Stimulated activated CD4-positive, alpha-beta T cell treated with anti-CD3 and anti-CD28 coated beads, TNF-alpha, amount 100 ng/mL, for 48 hours (primary cell): ENCODE data around the gene MUC5AC.
"Not testable (repeated sequence)": the region's sequence is repeated elsewhere in the genome, so short reads cannot be mapped to it uniquely, and the experiment has no call there.

ENCODE experiments used
- DNase-seq, 3 donors: peaks; one replicate each; pipeline ENCODE4 v3.0.0-alpha.2; 2020; ENCODE audit warnings: low read depth in 3 of 3

Gene MUC5AC, protein sequence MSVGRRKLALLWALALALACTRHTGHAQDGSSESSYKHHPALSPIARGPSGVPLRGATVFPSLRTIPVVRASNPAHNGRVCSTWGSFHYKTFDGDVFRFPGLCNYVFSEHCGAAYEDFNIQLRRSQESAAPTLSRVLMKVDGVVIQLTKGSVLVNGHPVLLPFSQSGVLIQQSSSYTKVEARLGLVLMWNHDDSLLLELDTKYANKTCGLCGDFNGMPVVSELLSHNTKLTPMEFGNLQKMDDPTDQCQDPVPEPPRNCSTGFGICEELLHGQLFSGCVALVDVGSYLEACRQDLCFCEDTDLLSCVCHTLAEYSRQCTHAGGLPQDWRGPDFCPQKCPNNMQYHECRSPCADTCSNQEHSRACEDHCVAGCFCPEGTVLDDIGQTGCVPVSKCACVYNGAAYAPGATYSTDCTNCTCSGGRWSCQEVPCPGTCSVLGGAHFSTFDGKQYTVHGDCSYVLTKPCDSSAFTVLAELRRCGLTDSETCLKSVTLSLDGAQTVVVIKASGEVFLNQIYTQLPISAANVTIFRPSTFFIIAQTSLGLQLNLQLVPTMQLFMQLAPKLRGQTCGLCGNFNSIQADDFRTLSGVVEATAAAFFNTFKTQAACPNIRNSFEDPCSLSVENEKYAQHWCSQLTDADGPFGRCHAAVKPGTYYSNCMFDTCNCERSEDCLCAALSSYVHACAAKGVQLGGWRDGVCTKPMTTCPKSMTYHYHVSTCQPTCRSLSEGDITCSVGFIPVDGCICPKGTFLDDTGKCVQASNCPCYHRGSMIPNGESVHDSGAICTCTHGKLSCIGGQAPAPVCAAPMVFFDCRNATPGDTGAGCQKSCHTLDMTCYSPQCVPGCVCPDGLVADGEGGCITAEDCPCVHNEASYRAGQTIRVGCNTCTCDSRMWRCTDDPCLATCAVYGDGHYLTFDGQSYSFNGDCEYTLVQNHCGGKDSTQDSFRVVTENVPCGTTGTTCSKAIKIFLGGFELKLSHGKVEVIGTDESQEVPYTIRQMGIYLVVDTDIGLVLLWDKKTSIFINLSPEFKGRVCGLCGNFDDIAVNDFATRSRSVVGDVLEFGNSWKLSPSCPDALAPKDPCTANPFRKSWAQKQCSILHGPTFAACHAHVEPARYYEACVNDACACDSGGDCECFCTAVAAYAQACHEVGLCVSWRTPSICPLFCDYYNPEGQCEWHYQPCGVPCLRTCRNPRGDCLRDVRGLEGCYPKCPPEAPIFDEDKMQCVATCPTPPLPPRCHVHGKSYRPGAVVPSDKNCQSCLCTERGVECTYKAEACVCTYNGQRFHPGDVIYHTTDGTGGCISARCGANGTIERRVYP (N-terminal part only)

GRCh38 chr11:1157645-1158591 lies at the start of gene MUC5AC:
Gene MUC5AC (plus strand): TSS chr11:1157953. CDS start chr11:1158000, 47 bp downstream.
- DNase-seq, result no peak

DNA sequence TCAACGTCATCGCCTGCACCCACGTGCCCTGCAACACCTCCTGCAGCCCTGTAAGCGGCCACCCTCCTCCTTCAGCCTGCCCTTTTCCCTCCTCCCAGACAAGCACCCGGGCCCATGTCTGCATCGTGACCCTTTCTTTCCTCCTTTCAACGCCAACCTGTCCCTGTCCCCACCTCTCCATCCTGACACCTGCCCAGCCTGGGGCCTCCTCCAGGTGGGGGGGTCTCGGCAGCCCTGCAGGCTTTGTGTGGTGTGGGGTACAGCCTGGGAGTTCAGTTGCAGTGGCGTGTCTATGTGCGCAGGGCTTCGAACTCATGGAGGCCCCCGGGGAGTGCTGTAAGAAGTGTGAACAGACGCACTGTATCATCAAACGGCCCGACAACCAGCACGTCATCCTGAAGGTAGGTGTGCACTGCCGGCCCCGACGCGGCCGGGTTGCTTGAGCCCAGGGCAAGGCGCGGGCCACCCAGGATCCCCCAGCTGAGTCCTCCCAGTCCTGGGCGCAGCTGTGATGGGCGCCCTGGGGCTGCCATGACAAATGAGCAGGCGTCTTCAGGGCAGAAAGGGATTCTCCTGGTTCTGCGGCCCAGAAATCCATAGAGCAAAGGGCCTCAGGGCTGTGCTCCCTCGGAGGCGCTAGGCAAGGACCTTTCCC lies 49.4 kb upstream of the MUC5AC start:
- DNase-seq, result no peak

GRCh38 chr11:1109101-1109917 lies 48.4 kb upstream of the MUC5AC start:
- no peak for DNase-seq

DNA sequence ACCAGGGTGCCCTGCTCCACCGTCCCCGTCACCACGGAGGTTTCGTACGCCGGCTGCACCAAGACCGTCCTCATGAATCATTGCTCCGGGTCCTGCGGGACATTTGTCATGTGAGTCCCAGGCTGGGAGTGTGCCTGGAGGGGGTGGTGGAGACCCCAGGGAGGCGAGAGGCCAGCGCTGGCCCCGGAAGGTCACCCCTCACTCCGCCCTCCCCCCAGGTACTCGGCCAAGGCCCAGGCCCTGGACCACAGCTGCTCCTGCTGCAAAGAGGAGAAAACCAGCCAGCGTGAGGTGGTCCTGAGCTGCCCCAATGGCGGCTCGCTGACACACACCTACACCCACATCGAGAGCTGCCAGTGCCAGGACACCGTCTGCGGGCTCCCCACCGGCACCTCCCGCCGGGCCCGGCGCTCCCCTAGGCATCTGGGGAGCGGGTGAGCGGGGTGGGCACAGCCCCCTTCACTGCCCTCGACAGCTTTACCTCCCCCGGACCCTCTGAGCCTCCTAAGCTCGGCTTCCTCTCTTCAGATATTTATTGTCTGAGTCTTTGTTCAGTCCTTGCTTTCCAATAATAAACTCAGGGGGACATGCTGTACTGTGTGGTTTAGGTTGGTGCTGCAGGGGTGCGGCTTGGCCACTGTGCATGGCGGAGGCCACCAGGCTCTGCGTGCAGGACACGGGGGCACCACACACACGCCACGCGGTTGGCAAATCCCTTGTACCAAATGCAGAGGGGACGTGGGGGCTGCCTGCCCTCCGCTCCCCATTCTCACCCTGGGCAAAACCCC lies 47.6 kb upstream of the MUC5AC start:
- DNase-seq, result no peak

GRCh38 chr11:1111545-1112212 lies 46.1 kb upstream of the MUC5AC start:
- DNase-seq, result no peak

GRCh38 chr11:1112351-1113191 lies 45.2 kb upstream of the MUC5AC start:
- no peak for DNase-seq

GRCh38 chr11:1113405-1114201 lies 44.1 kb upstream of the MUC5AC start:
- DNase-seq, result no peak

DNA sequence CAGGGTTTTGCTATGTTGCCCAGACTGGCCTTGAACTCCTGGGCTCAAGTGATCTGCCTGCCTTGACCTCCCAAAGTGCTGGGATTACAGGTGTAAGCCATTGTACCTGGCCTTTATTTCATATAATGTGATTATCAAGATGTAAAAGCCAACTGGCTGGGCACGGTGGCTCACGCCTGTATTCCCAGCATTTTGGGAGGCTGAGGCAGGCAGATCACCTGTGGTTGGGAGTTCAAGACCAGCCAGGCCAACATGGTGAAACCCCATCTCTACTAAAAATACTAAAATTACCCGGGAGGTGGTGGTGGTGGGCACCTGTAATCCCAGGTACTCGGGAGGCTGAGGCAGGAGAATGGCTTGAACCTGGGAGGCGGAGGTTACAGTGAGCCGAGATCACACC lies 42.5 kb upstream of the MUC5AC start:
- DNase-seq, result not testable (repeated sequence)

- DNase-seq, result no peak
Observed at GRCh38 chr11:1116104-1116503, 41.6 kb upstream of the MUC5AC start.

GRCh38 chr11:1116666-1117390 lies 40.9 kb upstream of the MUC5AC start:
- DNase-seq, result no peak

GRCh38 chr11:1117992-1118391 lies 39.8 kb upstream of the MUC5AC start:
- no peak for DNase-seq

GRCh38 chr11:1118755-1119603 lies 38.8 kb upstream of the MUC5AC start:
- DNase-seq, result no peak

DNA sequence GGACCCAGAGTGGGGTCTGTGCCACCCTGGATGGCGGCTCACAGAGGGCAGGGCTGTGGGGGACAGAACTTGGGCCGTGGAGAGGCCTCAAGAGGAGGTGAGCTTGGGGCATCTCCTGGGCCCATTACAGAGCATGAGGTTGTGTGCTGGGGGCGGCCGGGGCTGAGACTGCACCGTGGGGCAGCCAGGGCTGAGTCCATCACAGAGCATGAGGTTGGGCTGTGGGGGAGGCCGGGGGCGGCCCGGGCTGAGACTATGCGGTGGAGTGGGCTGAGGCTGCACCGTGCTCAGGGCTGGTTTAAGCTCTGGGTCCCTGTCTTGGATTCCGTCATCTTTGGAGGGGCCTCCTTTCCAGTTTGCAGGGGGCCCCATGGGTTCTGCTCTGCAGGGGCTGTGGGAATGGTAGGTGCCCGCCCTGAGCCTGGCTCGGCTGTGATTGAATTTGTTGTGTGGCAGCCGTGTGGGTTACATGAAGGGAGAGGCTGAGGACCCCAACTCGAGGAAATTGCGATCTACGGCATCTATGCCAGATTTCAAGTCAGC lies 38.1 kb upstream of the MUC5AC start:
- no peak for DNase-seq
